HFFc6 (cell line): ENCODE measurements around the gene LSG1. TPM values are rescaled to one million over a fixed set of nuclear protein-coding genes. Genes with fewer than 3 reads are reported as not detected.

Source experiments
- DNase-seq: peaks from one replicate; pipeline ENCODE4 v3.0.0-alpha.2; 2018
- H3K27ac Mint-ChIP-seq: 2 replicates; pipeline ENCODE4 v1.8.0; 2020; ENCODE audit warnings: mild to moderate bottlenecking, mixed read lengths
- H3K27me3 Mint-ChIP-seq: 2 replicates; pipeline ENCODE4 v1.8.0; 2021; ENCODE audit warnings: mild to moderate bottlenecking, moderate library complexity, mixed read lengths; ENCODE audit not compliant: insufficient read depth
- H3K36me3 Mint-ChIP-seq: 2 replicates; pipeline ENCODE4 v1.8.0; 2021; ENCODE audit warnings: low read depth, mixed read lengths
- H3K4me1 Mint-ChIP-seq: 2 replicates; pipeline ENCODE4 v1.8.0; 2020; ENCODE audit warnings: low read depth, mixed read lengths
- H3K4me3 Mint-ChIP-seq: 2 replicates; pipeline ENCODE4 v1.8.0; 2020; ENCODE audit warnings: mild to moderate bottlenecking, moderate library complexity, mixed read lengths
- H3K9me3 Mint-ChIP-seq: 2 replicates; pipeline ENCODE4 v1.8.0; 2020; ENCODE audit warnings: mild to moderate bottlenecking, mixed read lengths
- CTCF ChIP-seq: fragments of 200-600 bp; sonication (generic); IDR thresholded peaks from 2 replicates; pipeline ENCODE4 v1.5.0; 2021; ENCODE audit warnings: antibody characterized with exemption, mild to moderate bottlenecking
- total RNA-seq, 6 experiments: library from RNA; stranded (reverse); fragmentation: NEBNext Ultra II Directional; extraction: Animal tissue kit (Norgen Biotek cat#: 25700); gene quantifications; 2 replicates in 1 of 6; 3 replicates in 5 of 6; pipeline ENCODE4 v1.2.3, GENCODE V29; 2021

Gene LSG1
- total RNA-seq, 6 experiments from 2014 or later, result 26.4 to 31.7 (median 29.3) TPM

- no peak for TF ChIP-seq CTCF
- Mint-ChIP-seq H3K36me3 (peaks cover 30% of the 10 kb centered on the region), H3K4me3 (no peak overlapping the region), H3K27ac (no peak overlapping the region), H3K27me3 (no peaks in the 10 kb centered on the region), H3K9me3 (no peaks in the 10 kb centered on the region), H3K4me1 (no peaks in the 10 kb centered on the region)
- DNase-seq, result no peak
Observed at GRCh38 chr3:194661946-194662345, 10.0 kb downstream of the LSG1 start.

GRCh38 chr3:194661374-194661773, 10.6 kb downstream of the LSG1 start:
- no peak for DNase-seq
- Mint-ChIP-seq H3K4me3 (no peak overlapping the region), H3K36me3 (peaks cover 33% of the 10 kb centered on the region), H3K4me1 (no peaks in the 10 kb centered on the region), H3K27ac (no peak overlapping the region), H3K27me3 (no peaks in the 10 kb centered on the region), H3K9me3 (no peaks in the 10 kb centered on the region)
- TF ChIP-seq CTCF, result no peak

- H3K9me3 Mint-ChIP-seq, result no peaks in the 10 kb centered on the region
- no peaks in the 10 kb centered on the region for H3K27me3 Mint-ChIP-seq
- DNase-seq, result no peak
- no peak overlapping the region for H3K4me3 Mint-ChIP-seq
- H3K4me1 Mint-ChIP-seq, result no peaks in the 10 kb centered on the region
- TF ChIP-seq CTCF, result no peak
- peaks cover 18% of the 10 kb centered on the region for H3K36me3 Mint-ChIP-seq
- no peak overlapping the region for H3K27ac Mint-ChIP-seq
Observed at GRCh38 chr3:194659778-194660177, 12.2 kb downstream of the LSG1 start.

- no peaks in the 10 kb centered on the region for H3K27me3 Mint-ChIP-seq
- no peak overlapping the region for H3K27ac Mint-ChIP-seq
- peaks cover 26% of the 10 kb centered on the region for H3K36me3 Mint-ChIP-seq
- H3K4me1 Mint-ChIP-seq, result no peaks in the 10 kb centered on the region
- no peaks in the 10 kb centered on the region for H3K9me3 Mint-ChIP-seq
- no peak for TF ChIP-seq CTCF
- no peak for DNase-seq
- H3K4me3 Mint-ChIP-seq, result no peak overlapping the region
Observed at GRCh38 chr3:194658477-194659242, 13.3 kb downstream of the LSG1 start.

- DNase-seq, result no peak
- no peaks in the 10 kb centered on the region for H3K4me1 Mint-ChIP-seq
- H3K27ac Mint-ChIP-seq, result no peak overlapping the region
- no peak overlapping the region for H3K4me3 Mint-ChIP-seq
- peaks cover 38% of the 10 kb centered on the region for H3K36me3 Mint-ChIP-seq
- no peaks in the 10 kb centered on the region for H3K9me3 Mint-ChIP-seq
- TF ChIP-seq CTCF, result no peak
- no peaks in the 10 kb centered on the region for H3K27me3 Mint-ChIP-seq
Observed at GRCh38 chr3:194657439-194657838, 14.6 kb downstream of the LSG1 start.
